ENCODE data around the gene RCE1.

RCE1 gene

DNA sequence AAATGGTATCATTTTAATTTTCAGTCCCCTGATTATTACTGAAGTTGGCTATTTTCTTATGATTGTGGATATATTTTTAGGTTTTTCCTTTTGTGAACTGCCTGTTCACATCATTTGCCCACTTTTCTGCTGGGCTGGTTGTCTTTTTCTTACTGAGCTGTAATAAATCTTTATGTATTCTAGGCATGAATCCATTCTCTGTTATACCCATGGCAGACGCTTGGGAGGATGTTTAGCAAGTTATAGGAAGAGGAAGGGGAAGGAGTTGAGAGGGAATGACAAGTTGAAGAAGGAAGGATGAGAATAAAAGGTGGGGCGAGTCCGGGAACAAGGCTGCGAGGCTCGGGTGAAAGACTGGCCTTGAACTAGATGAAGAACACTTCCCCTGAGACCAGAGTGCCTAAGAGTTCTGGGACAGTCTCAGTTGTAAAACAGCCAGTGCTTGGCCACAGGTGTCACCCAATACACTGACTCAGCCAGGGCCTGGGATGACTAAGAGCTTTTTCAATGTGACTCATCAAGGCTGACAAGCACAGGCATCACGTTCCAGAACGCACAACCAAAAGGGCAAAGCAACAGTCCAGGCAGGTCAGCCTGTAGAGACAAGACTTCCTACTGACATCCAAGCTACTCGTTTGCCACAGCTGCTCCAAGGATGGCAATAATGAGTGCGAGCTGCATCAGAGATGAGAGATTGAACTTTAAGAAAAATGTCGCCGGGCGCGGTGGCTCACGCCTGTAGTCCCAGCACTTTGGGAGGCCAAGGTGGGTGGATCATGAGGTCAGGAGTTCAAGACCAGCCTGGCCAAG, 48.8 kb downstream of the RCE1 start:
- DNase-seq, result peak; percentile 87

DNA sequence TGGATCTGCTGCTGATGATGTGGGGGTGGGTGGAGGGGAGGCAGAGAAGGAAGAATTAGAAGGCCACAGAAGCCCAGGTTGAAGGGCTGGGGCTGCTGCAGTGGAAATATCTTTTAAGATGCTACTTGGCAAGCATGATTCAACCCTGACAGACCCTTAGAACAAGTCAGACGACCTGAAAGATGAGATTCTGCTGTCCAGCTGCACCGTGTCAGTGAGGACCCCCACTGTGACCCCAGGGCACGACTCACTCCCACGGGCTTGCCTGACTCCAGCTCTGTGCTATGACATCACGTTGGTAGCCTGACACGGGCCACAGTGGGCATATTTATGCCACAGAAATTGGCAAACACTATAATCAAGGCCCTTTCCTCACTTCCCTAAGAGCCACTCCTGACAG, 49.7 kb downstream of the RCE1 start:
- DNase-seq, result no peak

DNA sequence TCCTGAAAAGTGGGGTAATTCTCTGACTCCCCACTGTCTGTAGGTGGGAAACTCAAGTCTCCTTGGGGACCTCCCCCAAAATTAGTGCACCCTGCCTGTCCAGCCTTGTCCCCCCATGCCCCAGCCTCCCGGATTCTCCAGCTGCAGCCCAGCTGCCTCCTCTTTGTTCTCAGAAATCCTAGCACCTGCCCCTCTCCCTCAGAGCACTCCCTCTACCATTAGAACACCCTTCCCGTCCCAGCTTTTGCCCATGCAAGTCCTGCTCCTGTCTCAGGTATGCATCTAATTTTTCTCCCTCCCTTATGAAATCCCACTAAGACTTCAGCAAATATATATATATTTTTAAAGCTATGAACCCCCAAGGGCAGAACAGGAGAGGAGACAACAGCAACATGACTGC, 50.9 kb downstream of the RCE1 start:
- DNase-seq, result no peak

Data from fibroblast of upper back skin (primary cell).